GM20000 (cell line): ENCODE results near the gene PDCD5.
"Not testable (repeated sequence)": the region's sequence is repeated elsewhere in the genome, so short reads cannot be mapped to it uniquely, and the experiment has no call there.

Experiments used
- DNase-seq: peaks from one replicate; pipeline ENCODE4 v3.0.0; 2012; ENCODE audit warnings: low spot score
- CTCF ChIP-seq: IDR thresholded peaks from 2 replicates; pipeline ENCODE4 v1.5.1; 2012; ENCODE audit warnings: mild to moderate bottlenecking, control low read depth; ENCODE audit errors: extremely low read depth, missing control alignments

PDCD5 gene

GRCh38 chr19:32580901-32581704, at the start of gene PDCD5:
Gene PDCD5, plus strand, starts transcription at chr19:32581190. Its CDS starts 72 bp downstream, at chr19:32581262.
- TF ChIP-seq CTCF = no peak
- DNase-seq = peak; percentile 99

- no peak for DNase-seq
These were observed 48.8 kb upstream of the PDCD5 start for GRCh38 chr19:32532233-32532632.

GRCh38 chr19:32537580-32537979, 43.4 kb upstream of the PDCD5 start:
- no peak for TF ChIP-seq CTCF
- DNase-seq = no peak

More at GRCh38 chr19:32532233-32532632, 48.8 kb upstream of the PDCD5 start:
- no peak for TF ChIP-seq CTCF

GRCh38 chr19:32539240-32539916, 41.6 kb upstream of the PDCD5 start:
- no peak for TF ChIP-seq CTCF
- DNase-seq = no peak

- no peak for DNase-seq
These were observed 40.4 kb upstream of the PDCD5 start for GRCh38 chr19:32540621-32541020.

GRCh38 chr19:32541376-32541775, 39.6 kb upstream of the PDCD5 start:
- not testable (repeated sequence) for DNase-seq

More at GRCh38 chr19:32540621-32541020, 40.4 kb upstream of the PDCD5 start:
- no peak for TF ChIP-seq CTCF

GRCh38 chr19:32542477-32543108, 38.4 kb upstream of the PDCD5 start:
- no peak for TF ChIP-seq CTCF
- no peak for DNase-seq
